K562 (cell line): ENCODE results near the gene EFCAB10. TPM values are rescaled to one million over a fixed set of nuclear protein-coding genes. Genes with fewer than 3 reads are reported as not detected.

Experiments
- ATF1 ChIP-seq, 2 experiments: fragments of 450-650 bp in 1 of 2; IDR thresholded peaks; 2 replicates each; pipeline ENCODE4 v1.6.1; 2016; ENCODE audit warnings: missing compliant biosample characterization in 1 of 2, missing genetic modification characterization in 1 of 2
- BRD9 ChIP-seq: fragments of 450-650 bp; IDR thresholded peaks from 2 replicates; pipeline ENCODE4 v1.6.1; 2018; ENCODE audit warnings: low read depth; ENCODE audit not compliant: partially characterized antibody
- CREB3L1 ChIP-seq: fragments of 450-650 bp; IDR thresholded peaks from 2 replicates; pipeline ENCODE4 v1.6.1; 2014; ENCODE audit warnings: low read depth, mild to moderate bottlenecking, moderate library complexity, borderline replicate concordance
- ETV1 ChIP-seq: fragments of 450-650 bp; conservative IDR thresholded peaks from 2 replicates; pipeline ENCODE4 v1.6.1; 2016; ENCODE audit warnings: missing genetic modification characterization, control low read depth, low read depth, missing compliant biosample characterization
- FOXP4 ChIP-seq: sonication (generic); formaldehyde crosslinking; IDR thresholded peaks from 2 replicates; pipeline ENCODE4 v1.8.0; 2022; ENCODE audit warnings: mild to moderate bottlenecking, missing genetic modification reagents, borderline replicate concordance
- MAFK ChIP-seq: IDR thresholded peaks from 2 replicates; pipeline ENCODE4 v1.6.1; 2011; ENCODE audit warnings: low read length, improper control_type of control experiment
- POLR2A ChIP-seq: fragments of 450-650 bp; conservative IDR thresholded peaks from 2 replicates; pipeline ENCODE4 v1.6.1; 2016
- POU5F1 ChIP-seq: fragments of 150-350 bp; IDR thresholded peaks from 2 replicates; pipeline ENCODE4 v1.6.1; 2014; ENCODE audit warnings: borderline replicate concordance, low read length, low read depth, mild to moderate bottlenecking; ENCODE audit not compliant: partially characterized antibody
- RAD51 ChIP-seq: fragments of 450-650 bp; IDR thresholded peaks from 2 replicates; pipeline ENCODE4 v1.7.1; 2016; ENCODE audit warnings: low read depth, mild to moderate bottlenecking, borderline replicate concordance
- SAP30 ChIP-seq: fragments of 200-600 bp; sonication (generic); IDR thresholded peaks from 2 replicates; pipeline ENCODE4 v1.6.1; 2012; ENCODE audit warnings: borderline replicate concordance, low read depth, mild to moderate bottlenecking, moderate library complexity, low read length, control low read depth, inconsistent platforms; ENCODE audit not compliant: insufficient read depth, poor library complexity, severe bottlenecking
- U2AF1 ChIP-seq: fragments of 200-400 bp; formaldehyde crosslinking; optimal IDR thresholded peaks from 2 replicates; pipeline ENCODE3; 2017; ENCODE audit warnings: mild to moderate bottlenecking, low read depth, low read length, moderate library complexity
- ZFP36 ChIP-seq: fragments of 150-350 bp; IDR thresholded peaks from 2 replicates; pipeline ENCODE4 v1.6.1; 2018; ENCODE audit warnings: low read length, low read depth; ENCODE audit not compliant: partially characterized antibody
- ZNF23 ChIP-seq: fragments of 250-450 bp; sonication (Bioruptor Pico); IDR thresholded peaks from 2 replicates; pipeline ENCODE4 v1.4.0; 2020; ENCODE audit warnings: mild to moderate bottlenecking
- polyA plus RNA-seq, 8 experiments: library from polyadenylated mRNA; depleted of rRNA in 4 of 8; stranded (reverse) in 5 of 8; unstranded in 3 of 8; fragments of >200 nt; fragmentation: Nextera tagmentation in 2 of 8; fragmentation: Illumina TruSeq in 1 of 8; extraction: Ambion mirVana in 2 of 8; extraction: Trizol in 1 of 8; gene quantifications; 2 replicates each; pipeline versions ENCODE4 v1.2.1 to v1.2.3, GENCODE V29; 2011 to 2014; ENCODE audit warnings: inconsistent platforms in 1 of 8, missing spikeins in 1 of 8
- total RNA-seq, 7 experiments: library from RNA; depleted of rRNA in 6 of 7; stranded (reverse); fragments of >200 nt in 6 of 7; fragmentation: Illumina TruSeq in 2 of 7; extraction: Trizol in 2 of 7; gene quantifications; 2 replicates each; pipeline versions ENCODE4 v1.2.1 to v1.2.3, GENCODE V29; 2011 to 2021; ENCODE audit warnings: low replicate concordance in 1 of 7
- TF ChIP-seq, protein P1 (sequence below): sonication (generic); formaldehyde crosslinking; IDR thresholded peaks from 2 replicates; pipeline ENCODE4 v1.9.0; 2022; ENCODE audit warnings: mild to moderate bottlenecking, missing genetic modification reagents
- TF ChIP-seq, protein P2 (sequence below): fragments of 450-650 bp; formaldehyde crosslinking; IDR thresholded peaks from 2 replicates; pipeline ENCODE4 v1.4.0; 2022; ENCODE audit warnings: missing genetic modification characterization

EFCAB10 gene
- total and polyA plus RNA-seq, 9 of the 15 experiments (the other 6 are each of a cell fraction or from before 2014, with no cell fraction given), result 5.0 to 21.4 (median 16.8) TPM

- TF ChIP-seq POU5F1 (no peak), CREB3L1 (peak; percentile 60), ETV1 (tag) (no peak), FOXP4 (CRISPR knock-in tag) (peak; percentile 98), RAD51 (peak; percentile 52; the same call in 1 of the 2 replicates), ATF1 (CRISPR knock-in tag; IDR thresholded peaks at IDR 0.05) (no peak), ATF1 (tag; IDR thresholded peaks at IDR 0.05) (peak; percentile 65; the same call in 1 of the 2 replicates), POLR2A (no peak; the same call in 1 of the 2 replicates), MAFK (no peak), BRD9 (no peak), SAP30 (peak; percentile 92), ZNF23 (CRISPR knock-in tag) (no peak), ZFP36 (no peak), U2AF1 (no peak)
- TF ChIP-seq, protein P1, sequence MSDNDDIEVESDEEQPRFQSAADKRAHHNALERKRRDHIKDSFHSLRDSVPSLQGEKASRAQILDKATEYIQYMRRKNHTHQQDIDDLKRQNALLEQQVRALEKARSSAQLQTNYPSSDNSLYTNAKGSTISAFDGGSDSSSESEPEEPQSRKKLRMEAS (CRISPR knock-in tag), result peak; percentile 98
- TF ChIP-seq, protein P2, sequence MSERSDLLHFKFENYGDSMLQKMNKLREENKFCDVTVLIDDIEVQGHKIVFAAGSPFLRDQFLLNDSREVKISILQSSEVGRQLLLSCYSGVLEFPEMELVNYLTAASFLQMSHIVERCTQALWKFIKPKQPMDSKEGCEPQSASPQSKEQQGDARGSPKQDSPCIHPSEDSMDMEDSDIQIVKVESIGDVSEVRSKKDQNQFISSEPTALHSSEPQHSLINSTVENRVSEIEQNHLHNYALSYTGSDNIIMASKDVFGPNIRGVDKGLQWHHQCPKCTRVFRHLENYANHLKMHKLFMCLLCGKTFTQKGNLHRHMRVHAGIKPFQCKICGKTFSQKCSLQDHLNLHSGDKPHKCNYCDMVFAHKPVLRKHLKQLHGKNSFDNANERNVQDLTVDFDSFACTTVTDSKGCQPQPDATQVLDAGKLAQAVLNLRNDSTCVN (CRISPR knock-in tag), result no peak
Observed at GRCh38 chr7:105521027-105521716, 60.1 kb downstream of the EFCAB10 start (continued).
